K562 (cell line): ENCODE measurements around the gene CHAC1. TPM values are rescaled to one million over a fixed set of nuclear protein-coding genes. Genes with fewer than 3 reads are reported as not detected.

ENCODE experiments used
- ATAC-seq: fragments of 200-7000 bp; cut with Tn5 transposase; 3 replicates; pipeline ENCODE4 v1.9.1; 2020; ENCODE audit warnings: moderate library complexity
- BruUV-seq: library from RNA; stranded (reverse); fragments of 400-500 nt; replicated peaks from 2 replicates; lab custom pipeline; 2021; lab: Mats Ljungman, UMichigan
- CTCF ChIA-PET: fragments of 300-600 bp; formaldehyde crosslinking; extraction: SDS; loops from one replicate; lab custom pipeline; 2021; ENCODE audit warnings: low intra/inter-chr PET ratio; lab: Yijun Ruan, JAX
- POLR2A ChIA-PET: fragments of 300-600, 350-650 bp; sonication (Branson Sonifier 250); formaldehyde crosslinking; extraction: SDS; loops from one replicate; lab custom pipeline; 2021; ENCODE audit warnings: antibody characterized with exemption, inconsistent platforms; lab: Yijun Ruan, JAX
- DNase-seq, 4 experiments: peaks; one replicate each; pipeline versions ENCODE4 v3.0.0 to v3.0.0-alpha.2; 2011 to 2018; ENCODE audit warnings: low spot score in 3 of 4, mixed read lengths in 3 of 4; ENCODE audit errors: extremely low read depth in 1 of 4
- FAIRE-seq: peaks from 2 replicates; lab custom pipeline; 2011; peaks lifted over from hg19 to GRCh38; lab: Jason Lieb, UNC
- H2AFZ ChIP-seq: 2 replicates; pipeline ENCODE4 v1.6.0; 2011; ENCODE audit warnings: low read depth, low read length, control low read depth, inconsistent platforms
- H3K27ac ChIP-seq: fragments of 200-600 bp; 3 replicates; pipeline ENCODE4 v1.8.0; 2011; ENCODE audit warnings: low read depth, mild to moderate bottlenecking, control low read depth, inconsistent platforms, low read length, moderate library complexity, mixed read lengths; ENCODE audit errors: extremely low read depth
- H3K27me3 ChIP-seq, 2 experiments: fragments of 300-600 bp in 1 of 2; 2 replicates in 1 of 2; 3 replicates in 1 of 2; pipeline versions ENCODE4 v1.6.0 to v1.8.0; 2011; ENCODE audit warnings: inconsistent platforms in 2 of 2, low read length in 2 of 2, mild to moderate bottlenecking in 1 of 2, mixed read lengths in 1 of 2, moderate library complexity in 1 of 2; ENCODE audit not compliant: control insufficient read depth in 2 of 2, insufficient read depth in 2 of 2
- H3K36me3 ChIP-seq: fragments of 300-600 bp; 3 replicates; pipeline ENCODE4 v1.8.0; 2011; ENCODE audit warnings: mild to moderate bottlenecking, low read length, inconsistent platforms; ENCODE audit not compliant: control insufficient read depth, insufficient read depth
- H3K4me1 ChIP-seq, 2 experiments: fragments of 200-600 bp in 1 of 2; replicated peaks in 1 of 2; 2 replicates in 1 of 2; 3 replicates in 1 of 2; pipeline versions ENCODE4 v1.5.1 to v1.8.0; 2011; ENCODE audit warnings: inconsistent platforms in 2 of 2, low read length in 2 of 2, mild to moderate bottlenecking in 1 of 2, mixed read lengths in 1 of 2, moderate library complexity in 1 of 2; ENCODE audit not compliant: control insufficient read depth in 2 of 2, insufficient read depth in 2 of 2
- H3K4me2 ChIP-seq: 2 replicates; pipeline ENCODE4 v1.6.1; 2011; ENCODE audit warnings: low read length, control low read depth, inconsistent platforms, mixed read lengths; ENCODE audit not compliant: insufficient read depth
- H3K4me3 ChIP-seq: fragments of 200-600 bp; sonication (generic), shearing (Covaris generic); 2 replicates; pipeline ENCODE4 v1.5.1; 2016; ENCODE audit warnings: control low read depth, inconsistent platforms
- H3K79me2 ChIP-seq: fragments of 200-600 bp; 3 replicates; pipeline ENCODE4 v1.8.0; 2011; ENCODE audit warnings: low read length, inconsistent platforms; ENCODE audit not compliant: control insufficient read depth, insufficient read depth
- H3K9ac ChIP-seq, 2 experiments: 2 replicates each; pipeline versions ENCODE4 v1.6.0 to v1.6.1; 2011; ENCODE audit warnings: low read depth in 2 of 2, low read length in 2 of 2, control low read depth in 1 of 2, inconsistent platforms in 1 of 2, mild to moderate bottlenecking in 1 of 2, mixed read lengths in 1 of 2; ENCODE audit not compliant: insufficient read depth in 1 of 2
- H3K9me1 ChIP-seq: one replicate; pipeline ENCODE4 v1.6.0; 2011; ENCODE audit warnings: inconsistent platforms, mild to moderate bottlenecking, low read length, moderate library complexity; ENCODE audit not compliant: control insufficient read depth, insufficient read depth
- H3K9me3 ChIP-seq: replicated peaks from 2 replicates; pipeline ENCODE4 v1.5.1; 2011; ENCODE audit warnings: low read depth, low read length, inconsistent platforms; ENCODE audit not compliant: control insufficient read depth, insufficient read depth
- H4K20me1 ChIP-seq: replicated peaks from 2 replicates; pipeline ENCODE4 v1.6.1; 2011; ENCODE audit warnings: low read length, inconsistent platforms, mixed read lengths; ENCODE audit not compliant: control insufficient read depth, insufficient read depth
- ATF1 ChIP-seq, 2 experiments: fragments of 450-650 bp in 1 of 2; IDR thresholded peaks; 2 replicates each; pipeline ENCODE4 v1.6.1; 2016; ENCODE audit warnings: missing compliant biosample characterization in 1 of 2, missing genetic modification characterization in 1 of 2
- BCOR ChIP-seq: fragments of 450-650 bp; IDR thresholded peaks from 2 replicates; pipeline ENCODE4 v1.6.1; 2016
- CHD1 ChIP-seq: fragments of 200-600 bp; sonication (generic); IDR thresholded peaks from one replicate; pipeline ENCODE4 v1.6.1; 2012; ENCODE audit warnings: mild to moderate bottlenecking, moderate library complexity, low read length, inconsistent platforms
- GATA2 ChIP-seq: sonication (generic); formaldehyde crosslinking; IDR thresholded peaks from 2 replicates; pipeline ENCODE4 v1.4.0; 2020; ENCODE audit warnings: mild to moderate bottlenecking, missing genetic modification reagents
- MEIS2 ChIP-seq: fragments of 450-650 bp; IDR thresholded peaks from 2 replicates; pipeline ENCODE4 v1.6.1; 2014; ENCODE audit warnings: mild to moderate bottlenecking; ENCODE audit not compliant: partially characterized antibody
- PRDM10 ChIP-seq: fragments of 450-650 bp; IDR thresholded peaks from 2 replicates; pipeline ENCODE4 v1.6.1; 2018; ENCODE audit not compliant: partially characterized antibody
- SAFB ChIP-seq: fragments of 200-400 bp; formaldehyde crosslinking; IDR thresholded peaks from 2 replicates; pipeline ENCODE4 v1.6.1; 2017; ENCODE audit warnings: low read depth, low read length, borderline replicate concordance
- SAFB2 ChIP-seq: fragments of 200-400 bp; formaldehyde crosslinking; IDR thresholded peaks from 2 replicates; pipeline ENCODE4 v1.6.1; 2018; ENCODE audit warnings: borderline replicate concordance, low read length, low read depth, moderate library complexity; ENCODE audit not compliant: severe bottlenecking
- UBTF ChIP-seq, 2 experiments: IDR thresholded peaks; 2 replicates each; pipeline ENCODE4 v1.6.1; 2012; ENCODE audit warnings: improper control_type of control experiment in 2 of 2, low read depth in 2 of 2, low read length in 2 of 2, borderline replicate concordance in 1 of 2
- YY1 ChIP-seq, 3 experiments: IDR thresholded peaks; 2 replicates each; pipeline ENCODE4 v1.6.1; 2011; ENCODE audit warnings: low read length in 2 of 3, mild to moderate bottlenecking in 2 of 3, moderate library complexity in 2 of 3, borderline replicate concordance in 1 of 3, control low read depth in 1 of 3, low read depth in 1 of 3; ENCODE audit not compliant: insufficient read depth in 3 of 3, insufficient replicate concordance in 2 of 3, control insufficient read depth in 1 of 3, insufficient read length in 1 of 3; ENCODE audit errors: extremely low read depth in 1 of 3
- ZBTB26 ChIP-seq: fragments of 450-650 bp; formaldehyde crosslinking; IDR thresholded peaks from 2 replicates; pipeline ENCODE4 v1.4.0; 2022; ENCODE audit warnings: missing genetic modification characterization
- ZKSCAN3 ChIP-seq: fragments of 250-450 bp; sonication (Bioruptor Pico); IDR thresholded peaks from 2 replicates; pipeline ENCODE4 v1.4.0; 2020
- WGBS: fragments of 100-300 bp; shearing (Covaris generic); methylation state at CpG from one replicate; pipeline ENCODE4 v1.1.6; 2016; ENCODE audit warnings: low coverage, mixed read lengths; ENCODE audit not compliant: insufficient coverage; ENCODE audit errors: missing lambda C conversion rate; 5-methylcytosine and 5-hydroxymethylcytosine counted together
- in situ Hi-C: fragments of 300-500 bp; cut with MboI; formaldehyde crosslinking; loops from 4 replicates; pipeline ENCODE4 v1.15.0; 2018; ENCODE audit warnings: inconsistent platforms, mixed read lengths
- intact Hi-C: fragments of 100-400 bp; cut with micrococcal nuclease; formaldehyde crosslinking; loops from 2 replicates; pipeline ENCODE4 v1.14.2; 2022
- polyA plus RNA-seq, 8 experiments: library from polyadenylated mRNA; depleted of rRNA in 4 of 8; stranded (reverse) in 5 of 8; unstranded in 3 of 8; fragments of >200 nt; fragmentation: Nextera tagmentation in 2 of 8; fragmentation: Illumina TruSeq in 1 of 8; extraction: Ambion mirVana in 2 of 8; extraction: Trizol in 1 of 8; gene quantifications; 2 replicates each; pipeline versions ENCODE4 v1.2.1 to v1.2.3, GENCODE V29; 2011 to 2014; ENCODE audit warnings: inconsistent platforms in 1 of 8, missing spikeins in 1 of 8
- total RNA-seq, 7 experiments: library from RNA; depleted of rRNA in 6 of 7; stranded (reverse); fragments of >200 nt in 6 of 7; fragmentation: Illumina TruSeq in 2 of 7; extraction: Trizol in 2 of 7; gene quantifications; 2 replicates each; pipeline versions ENCODE4 v1.2.1 to v1.2.3, GENCODE V29; 2011 to 2021; ENCODE audit warnings: low replicate concordance in 1 of 7

CHAC1 gene
- total and polyA plus RNA-seq, 9 of the 15 experiments (the other 6 are each of a cell fraction or from before 2014, with no cell fraction given): 0.47 to 39.0 (median 7.5) TPM

GRCh38 chr15:40938536-40938870, 14.8 kb upstream of the CHAC1 start:
- no peaks in the 10 kb centered on the region for H3K79me2 ChIP-seq
- no peak overlapping the region for H3K9ac ChIP-seq
- H3K9me3 ChIP-seq: no peaks in the 10 kb centered on the region
- no peak overlapping the region for H3K4me2 ChIP-seq
- in situ Hi-C loops: no loop called here
- FAIRE-seq: no peak
- peaks cover 7 to 34% of the 10 kb centered on the region in 2 experiments; a peak in 4 of 5 replicates for H3K4me1 ChIP-seq
- BruUV-seq: no TSS peak
- H2AFZ ChIP-seq: no peak overlapping the region
- peaks cover 3% of the 10 kb centered on the region for H3K9me1 ChIP-seq
- WGBS: 71% methylated on average over 5 of the region's 6 CpGs
- POLR2A ChIA-PET: interaction anchor here (0.7 kb wide), 1 partner anchor 19 kb away, joined by 3 read pairs; no protein-coding TSS in a partner anchor
- no peak overlapping the region for H3K27ac ChIP-seq
- peaks cover 0 to 8% of the 10 kb centered on the region in 2 experiments; a peak in 2 of 5 replicates for H3K27me3 ChIP-seq
- H3K36me3 ChIP-seq: no peaks in the 10 kb centered on the region
- DNase-seq: no peak
- intact Hi-C loops: no loop called here
- H3K4me3 ChIP-seq: no peak overlapping the region
- ATAC-seq: no peak
- H4K20me1 ChIP-seq: no peaks in the 10 kb centered on the region
- CTCF ChIA-PET: no interaction called here
- no peak for TF ChIP-seq SAFB
- TF ChIP-seq UBTF (IDR thresholded peaks at IDR 0.05; ENCODE audit: borderline replicate concordance in 1 of 2, low read depth in 2 of 2, low read length in 2 of 2): no peak
- TF ChIP-seq MEIS2: no peak
- TF ChIP-seq ATF1 (CRISPR knock-in tag; IDR thresholded peaks at IDR 0.05): no peak
- TF ChIP-seq ATF1 (tag; IDR thresholded peaks at IDR 0.05): no peak
- TF ChIP-seq YY1 (IDR thresholded peaks at IDR 0.05; ENCODE audit: borderline replicate concordance in 1 of 3, control insufficient read depth in 1 of 3, extremely low read depth in 1 of 3, insufficient read depth in 3 of 3, insufficient read length in 1 of 3, insufficient replicate concordance in 2 of 3, low read depth in 1 of 3, low read length in 2 of 3): no peak
- no peak for TF ChIP-seq CHD1
- no peak for TF ChIP-seq ZBTB26 (CRISPR knock-in tag)
- TF ChIP-seq SAFB2: no peak
- no peak for TF ChIP-seq BCOR
- no peak for TF ChIP-seq PRDM10
- no peak for TF ChIP-seq ZKSCAN3
- TF ChIP-seq GATA2 (CRISPR knock-in tag): no peak
